ENCODE measurements around the gene PGC. TPM values are rescaled to one million over a fixed set of nuclear protein-coding genes. Genes with fewer than 3 reads are reported as not detected.

PGC gene
- total and polyA plus RNA-seq, 4 donors = 19.2 to 1,394 (median 467) TPM

DNA sequence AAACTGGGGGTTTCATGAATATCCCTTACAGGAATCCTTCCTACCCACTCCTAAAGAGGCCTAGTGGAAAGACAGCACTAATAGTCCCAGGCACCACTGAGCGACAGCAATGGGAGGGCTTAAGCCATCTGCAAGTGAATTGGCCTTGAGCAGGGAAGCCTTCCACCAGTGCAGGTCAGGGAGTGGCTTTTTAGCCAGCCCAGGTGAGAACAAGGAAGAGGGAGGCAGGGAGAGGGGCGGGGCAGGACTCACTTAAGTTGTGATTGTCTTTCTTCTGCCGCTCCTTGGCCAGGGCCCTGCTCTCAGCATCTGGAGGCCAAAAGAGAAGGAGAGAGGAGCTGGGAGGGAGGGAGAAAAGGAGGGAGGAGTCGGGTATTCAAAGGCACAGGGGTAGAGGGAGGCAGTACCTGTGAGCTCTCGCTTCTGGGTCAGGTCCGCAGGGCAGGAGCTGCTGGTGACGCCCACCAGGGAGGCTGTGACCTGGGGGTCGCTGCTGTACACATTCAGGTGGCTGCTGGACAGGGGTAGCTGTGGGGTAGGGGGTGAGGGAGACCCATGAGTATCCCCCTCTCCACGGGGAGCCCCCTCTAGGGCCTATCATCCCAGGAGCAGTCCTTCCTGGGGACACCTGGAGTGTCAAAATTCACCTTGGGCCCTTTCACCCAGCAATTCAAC lies 59.6 kb downstream of the PGC start:
- ATAC-seq (ENCODE audit: insufficient read depth, low FRiP score) (no peak), DNase-seq (no peak)
- H3K36me3 ChIP-seq (ENCODE audit: control insufficient read depth in 4 of 4, insufficient read depth in 4 of 4, low read length in 4 of 4) = peaks cover 0 to 34% (median 5%) of the 10 kb centered on the region in 4 donors
- TF ChIP-seq, protein P1, sequence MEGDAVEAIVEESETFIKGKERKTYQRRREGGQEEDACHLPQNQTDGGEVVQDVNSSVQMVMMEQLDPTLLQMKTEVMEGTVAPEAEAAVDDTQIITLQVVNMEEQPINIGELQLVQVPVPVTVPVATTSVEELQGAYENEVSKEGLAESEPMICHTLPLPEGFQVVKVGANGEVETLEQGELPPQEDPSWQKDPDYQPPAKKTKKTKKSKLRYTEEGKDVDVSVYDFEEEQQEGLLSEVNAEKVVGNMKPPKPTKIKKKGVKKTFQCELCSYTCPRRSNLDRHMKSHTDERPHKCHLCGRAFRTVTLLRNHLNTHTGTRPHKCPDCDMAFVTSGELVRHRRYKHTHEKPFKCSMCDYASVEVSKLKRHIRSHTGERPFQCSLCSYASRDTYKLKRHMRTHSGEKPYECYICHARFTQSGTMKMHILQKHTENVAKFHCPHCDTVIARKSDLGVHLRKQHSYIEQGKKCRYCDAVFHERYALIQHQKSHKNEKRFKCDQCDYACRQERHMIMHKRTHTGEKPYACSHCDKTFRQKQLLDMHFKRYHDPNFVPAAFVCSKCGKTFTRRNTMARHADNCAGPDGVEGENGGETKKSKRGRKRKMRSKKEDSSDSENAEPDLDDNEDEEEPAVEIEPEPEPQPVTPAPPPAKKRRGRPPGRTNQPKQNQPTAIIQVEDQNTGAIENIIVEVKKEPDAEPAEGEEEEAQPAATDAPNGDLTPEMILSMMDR (IDR thresholded peaks at IDR 0.05; ENCODE audit: control extremely low read depth, extremely low read depth) = no peak
- H3K27me3 ChIP-seq (ENCODE audit: control insufficient read depth in 3 of 3, insufficient read depth in 3 of 3, low read length in 2 of 3) = no peaks in the 10 kb centered on the region
- no peak overlapping the region for H3K27ac ChIP-seq (ENCODE audit: low read depth in 1 of 2, low read length in 1 of 2)
- H3K4me3 ChIP-seq = no peak overlapping the region
- peaks cover 0 to 12% (median 0%) of the 10 kb centered on the region in 5 donors for H3K4me1 ChIP-seq (ENCODE audit: control insufficient read depth in 5 of 5, insufficient read depth in 5 of 5, low read length in 5 of 5)
- 87 to 88% methylated on average over 9 of the region's 9 CpGs for WGBS, 2 donors
- no peaks in the 10 kb centered on the region for H3K9me3 ChIP-seq (ENCODE audit: control insufficient read depth in 4 of 4, insufficient read depth in 3 of 4, low read length in 3 of 4)
- no peak overlapping the region for H3K9ac ChIP-seq (ENCODE audit: insufficient read depth in 1 of 2, low read length in 2 of 2)

Small RNA genes lying within 50 kb of the gene (small RNA-seq; reads per million reads assigned to genes)
- not detected for gene AL365205.2 (ENCODE audit: low replicate concordance)
- gene AL365205.3 (ENCODE audit: low replicate concordance) = not detected

Other genes starting within 250 kb of the PGC start
- 10 to 100 TPM; 22.6 to 35.0 TPM for gene FOXP4, start 201.0 kb downstream of the PGC start, total RNA-seq
- gene FOXP4, start 201.0 kb downstream of the PGC start, polyA plus RNA-seq = 10 to 100 TPM; 12.8 to 21.7 TPM
- gene MDFI, start 108.9 kb downstream of the PGC start, total RNA-seq = 10 to 100 TPM; 22.1 to 36.4 TPM
- gene MDFI, start 108.9 kb downstream of the PGC start, polyA plus RNA-seq = 10 to 100 TPM; 16.4 to 21.8 TPM
- gene TFEB, start 11.8 kb downstream of the PGC start, total RNA-seq = 10 to 100 TPM; 13.3 to 38.4 TPM
- gene TFEB, start 11.8 kb downstream of the PGC start, polyA plus RNA-seq = 10 to 100 TPM; 23.1 to 32.5 TPM
- gene FRS3, start 32.5 kb upstream of the PGC start, total RNA-seq = 10 to 100 TPM in 1 of 2 donors, 1 to 10 TPM in 1; 7.3 to 11.2 TPM
- gene FRS3, start 32.5 kb upstream of the PGC start, polyA plus RNA-seq = 1 to 10 TPM; 3.7 to 6.5 TPM
- gene PRICKLE4, start 33.4 kb upstream of the PGC start, total RNA-seq = 1 to 10 TPM; 6.9 TPM
- 1 to 10 TPM; 2.9 to 4.1 TPM for gene PRICKLE4, start 33.4 kb upstream of the PGC start, polyA plus RNA-seq
- gene TOMM6, start 40.3 kb upstream of the PGC start, total RNA-seq = 100 to 1,000 TPM in 1 of 2 donors, 10 to 100 TPM in 1; 43.5 to 172 TPM
- 100 to 1,000 TPM; 236 to 313 TPM for gene TOMM6, start 40.3 kb upstream of the PGC start, polyA plus RNA-seq
- 1 to 10 TPM; 4.9 to 8.6 TPM for gene USP49, start 148.0 kb upstream of the PGC start, total RNA-seq
- gene USP49, start 148.0 kb upstream of the PGC start, polyA plus RNA-seq = 1 to 10 TPM; 1.8 to 2.3 TPM
- 10 to 100 TPM; 20.2 to 20.4 TPM for gene MED20, start 173.7 kb upstream of the PGC start, total RNA-seq
- gene MED20, start 173.7 kb upstream of the PGC start, polyA plus RNA-seq = 10 to 100 TPM in 1 of 2 donors, 1 to 10 TPM in 1; 7.0 to 10.1 TPM
- gene BYSL, start 174.1 kb upstream of the PGC start, total RNA-seq = 10 to 100 TPM in 1 of 2 donors, 1 to 10 TPM in 1; 9.9 to 19.7 TPM
- 10 to 100 TPM in 1 of 2 donors, 1 to 10 TPM in 1; 8.8 to 20.4 TPM for gene BYSL, start 174.1 kb upstream of the PGC start, polyA plus RNA-seq
- gene CCND3, start 194.4 kb upstream of the PGC start, total RNA-seq = 100 to 1,000 TPM; 124 to 192 TPM
- gene CCND3, start 194.4 kb upstream of the PGC start, polyA plus RNA-seq = 100 to 1,000 TPM; 120 to 221 TPM

All from lung (tissue), 13 donors.